ENCODE data around the gene CMSS1. TPM values are rescaled to one million over a fixed set of nuclear protein-coding genes. Genes with fewer than 3 reads are reported as not detected.

CMSS1 gene
- total RNA-seq, 1 donor from 2014 or later = 36.9 TPM

GRCh38 chr3:100173961-100174360, 356.3 kb downstream of the CMSS1 start:
- intact Hi-C loops (cut with DNase I) = no loop called here
- ATAC-seq (ENCODE audit: poor library complexity) (no peak), DNase-seq (no peak)

GRCh38 chr3:100175637-100176280, 358.1 kb downstream of the CMSS1 start:
- DNase-seq (no peak), ATAC-seq (ENCODE audit: poor library complexity) (peak; percentile 20)
- intact Hi-C loops (cut with DNase I) = no loop called here

- intact Hi-C loops (cut with DNase I) = no loop called here
- no peak for DNase-seq
- ATAC-seq (ENCODE audit: poor library complexity) = no peak
These were observed 362.2 kb downstream of the CMSS1 start for GRCh38 chr3:100179692-100180349.

DNA sequence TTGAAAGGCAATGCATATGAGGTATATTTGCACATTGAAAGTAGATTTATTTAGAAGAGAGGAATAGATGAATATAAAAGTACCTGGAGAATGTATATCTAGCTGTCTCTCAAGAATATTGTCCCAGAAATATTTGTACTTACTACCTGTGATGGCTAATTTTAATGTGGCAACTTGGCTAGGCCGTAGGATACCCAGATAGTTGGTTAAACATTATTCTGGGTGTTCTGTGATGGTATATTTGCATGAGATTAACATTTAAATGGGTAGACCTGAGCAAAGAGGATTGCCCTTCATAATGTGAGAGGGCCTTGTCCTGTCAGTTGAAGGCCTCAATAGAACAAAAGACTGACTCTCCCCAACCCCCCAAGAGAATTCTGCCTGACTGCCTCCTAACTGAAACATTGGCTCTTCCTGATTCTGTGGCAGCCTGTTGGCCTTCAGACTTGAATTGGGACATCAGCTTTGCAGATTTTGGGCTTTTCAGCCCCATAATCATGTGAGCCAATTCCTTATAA, 366.0 kb downstream of the CMSS1 start:
- DNase-seq (no peak), ATAC-seq (ENCODE audit: poor library complexity) (no peak)
- intact Hi-C loops (cut with DNase I) = no loop called here

GRCh38 chr3:100184948-100185570, 367.4 kb downstream of the CMSS1 start:
- peak; percentile 61 for ATAC-seq (ENCODE audit: poor library complexity)
- intact Hi-C loops (cut with DNase I) = no loop called here
- DNase-seq = no peak

- ATAC-seq (ENCODE audit: poor library complexity) = peak; percentile 66
- intact Hi-C loops (cut with DNase I) = no loop called here
- no peak for DNase-seq
These were observed 368.2 kb downstream of the CMSS1 start for GRCh38 chr3:100185847-100186246.

GRCh38 chr3:100189444-100189964, 371.8 kb downstream of the CMSS1 start:
- intact Hi-C loops (cut with DNase I) = no loop called here
- ATAC-seq (ENCODE audit: poor library complexity) (peak; percentile 12), DNase-seq (no peak)

GRCh38 chr3:100195375-100195774, 377.7 kb downstream of the CMSS1 start:
- ATAC-seq (ENCODE audit: poor library complexity) (no peak), DNase-seq (no peak)
- intact Hi-C loops (cut with DNase I) = no loop called here

DNA sequence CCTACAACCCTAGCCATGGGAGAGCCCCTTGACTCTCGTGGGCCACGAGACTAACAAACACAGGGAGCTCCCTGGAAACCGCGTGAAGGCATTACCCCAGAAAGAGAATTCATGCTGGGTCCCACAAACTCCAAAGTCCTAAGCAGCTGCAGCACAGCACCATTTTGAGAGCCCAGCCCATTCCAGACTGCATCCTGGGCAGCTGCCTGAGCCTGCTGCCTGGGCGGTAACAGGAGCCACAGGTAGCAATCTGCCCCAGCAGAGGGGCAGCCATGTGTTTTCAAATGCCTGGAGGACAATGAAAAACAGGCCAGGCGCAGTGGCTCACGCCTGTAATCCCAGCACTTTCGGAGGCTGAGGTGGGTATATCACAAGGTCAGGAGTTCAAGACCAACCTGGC, 380.2 kb downstream of the CMSS1 start:
- intact Hi-C loops (cut with DNase I) = no loop called here
- DNase-seq = no peak
- no peak for ATAC-seq (ENCODE audit: poor library complexity)

GRCh38 chr3:100198579-100199269, 381.1 kb downstream of the CMSS1 start:
- DNase-seq (no peak), ATAC-seq (ENCODE audit: poor library complexity) (no peak)
- intact Hi-C loops (cut with DNase I) = no loop called here

DNA sequence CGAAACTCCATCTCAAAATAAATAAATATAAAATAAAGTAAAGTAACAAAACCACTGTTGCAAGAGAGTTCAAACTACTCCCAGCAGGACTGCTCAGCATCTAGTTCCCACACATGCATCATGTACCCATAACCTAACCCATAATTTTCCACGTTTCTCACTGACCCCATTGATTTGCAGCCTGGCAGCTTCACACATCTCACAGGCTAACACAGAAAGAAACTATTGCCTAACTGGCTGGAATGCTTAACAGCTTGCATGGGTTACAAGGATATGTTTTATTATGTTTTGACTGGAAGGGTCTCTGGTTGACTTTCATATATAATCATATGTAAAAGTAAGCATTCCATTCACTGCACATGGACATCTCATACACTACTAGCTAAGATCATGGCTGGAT, 387.5 kb downstream of the CMSS1 start:
- intact Hi-C loops (cut with DNase I) = no loop called here
- no peak for DNase-seq
- ATAC-seq (ENCODE audit: poor library complexity) = no peak

- intact Hi-C loops (cut with DNase I) = no loop called here
These were observed 389.0 kb downstream of the CMSS1 start for GRCh38 chr3:100206687-100207086.

GRCh38 chr3:100207886-100208285, 390.2 kb downstream of the CMSS1 start:
- DNase-seq = no peak
- intact Hi-C loops (cut with DNase I) = no loop called here
- no peak for ATAC-seq (ENCODE audit: poor library complexity)

More at GRCh38 chr3:100206687-100207086, 389.0 kb downstream of the CMSS1 start:
- DNase-seq (no peak), ATAC-seq (ENCODE audit: poor library complexity) (no peak)

DNA sequence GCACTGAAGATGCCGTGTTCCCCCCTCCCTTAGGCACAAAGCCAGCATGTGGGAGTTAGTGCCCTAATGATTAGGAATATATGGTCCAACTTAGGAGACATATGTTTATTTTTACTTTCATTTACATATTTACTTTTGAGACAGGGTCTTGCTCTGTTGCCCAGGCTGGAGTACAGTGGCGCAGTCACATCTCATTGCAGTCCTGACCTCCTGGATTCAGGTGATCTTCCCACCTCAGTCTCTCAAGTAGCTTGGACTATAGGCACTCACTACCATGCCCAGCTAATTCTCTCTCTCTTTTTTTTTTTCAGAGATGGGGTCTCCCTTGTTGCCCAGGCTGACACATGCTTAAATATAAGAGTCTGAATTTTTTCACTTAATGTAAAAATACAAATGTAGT, 391.5 kb downstream of the CMSS1 start:
- DNase-seq (no peak), ATAC-seq (ENCODE audit: poor library complexity) (no peak)
- intact Hi-C loops (cut with DNase I) = no loop called here

- intact Hi-C loops (cut with DNase I) = no loop called here
- DNase-seq (no peak), ATAC-seq (ENCODE audit: poor library complexity) (peak; percentile 61)
These were observed 392.5 kb downstream of the CMSS1 start for GRCh38 chr3:100209948-100210771.

GRCh38 chr3:100210772-100211135, 393.1 kb downstream of the CMSS1 start:
- ATAC-seq (ENCODE audit: poor library complexity) (peak; percentile 75), DNase-seq (no peak)
- intact Hi-C loops (cut with DNase I) = no loop called here

GRCh38 chr3:100213891-100214573, 396.4 kb downstream of the CMSS1 start:
- DNase-seq = no peak
- intact Hi-C loops (cut with DNase I) = no loop called here
- ATAC-seq (ENCODE audit: poor library complexity) = no peak

DNA sequence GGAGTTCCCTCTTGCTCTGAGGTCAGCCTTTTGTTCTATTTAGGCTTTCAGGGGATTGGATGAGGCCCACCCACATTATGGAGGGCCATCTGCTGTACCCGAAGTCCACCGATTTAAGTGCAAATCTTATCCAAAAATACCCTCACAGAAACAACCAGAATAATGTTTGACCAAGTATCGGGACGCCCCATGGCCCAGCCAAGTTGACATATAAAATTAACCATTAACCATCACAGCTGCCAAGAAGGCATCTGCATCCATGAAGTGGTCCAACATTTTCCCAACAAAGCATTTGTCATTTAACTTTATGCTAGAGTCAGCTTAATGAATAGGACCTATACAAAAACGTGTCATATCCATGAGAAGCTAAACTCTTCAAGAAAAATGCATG, 396.9 kb downstream of the CMSS1 start:
- ATAC-seq (ENCODE audit: poor library complexity) = no peak
- intact Hi-C loops (cut with DNase I) = no loop called here
- no peak for DNase-seq

Measured in Right ventricle myocardium superior (tissue), 1 donor.